GM19395 (cell line): ENCODE results near the gene PIP4P1.

Source experiments
- ATAC-seq: cut with Tn5 transposase; IDR thresholded peaks from one replicate; pipeline ENCODE4 v1.9.1; 2021; ENCODE audit warnings: mild to moderate bottlenecking, moderate library complexity; ENCODE audit not compliant: unreplicated experiment

Gene PIP4P1

DNA sequence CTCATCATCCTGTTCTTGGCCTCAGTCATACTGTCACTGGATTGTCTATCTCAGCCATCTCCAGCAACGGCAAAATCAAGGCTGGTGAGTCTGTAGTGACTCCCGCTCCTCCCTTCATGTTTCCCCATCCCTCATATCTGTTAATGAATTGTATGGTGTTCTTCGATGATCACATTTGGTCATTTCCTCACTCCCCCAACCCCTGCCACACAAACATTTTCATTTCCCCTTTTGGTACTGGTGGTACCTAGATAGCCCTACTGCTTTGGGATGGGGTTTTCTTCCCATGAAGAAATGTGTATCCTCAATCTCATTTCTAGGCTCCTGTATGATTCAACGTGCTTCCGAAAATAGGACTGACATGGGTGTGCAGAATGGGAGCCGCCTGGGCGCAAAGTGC lies 22.6 kb downstream of the PIP4P1 start:
- ATAC-seq: no peak

DNA sequence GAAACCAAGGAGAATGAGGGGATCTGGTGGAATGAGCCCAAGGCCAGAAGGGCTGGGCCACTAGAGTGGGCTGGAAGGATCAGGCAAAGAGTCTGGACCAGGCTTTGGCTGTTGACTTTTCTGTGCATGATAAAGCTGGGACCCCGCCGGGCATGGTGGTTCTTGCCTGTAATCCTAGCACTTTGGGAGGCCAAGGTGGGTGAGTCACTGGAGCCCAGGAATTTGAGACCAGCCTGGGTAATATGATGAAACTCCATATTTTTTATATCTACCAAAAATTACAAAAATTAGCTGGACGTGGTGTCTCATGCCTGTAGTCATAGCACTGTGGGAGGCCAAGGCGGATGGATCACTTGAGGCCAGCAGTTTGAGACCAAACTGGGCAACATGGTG lies 24.9 kb downstream of the PIP4P1 start:
- no peak for ATAC-seq

DNA sequence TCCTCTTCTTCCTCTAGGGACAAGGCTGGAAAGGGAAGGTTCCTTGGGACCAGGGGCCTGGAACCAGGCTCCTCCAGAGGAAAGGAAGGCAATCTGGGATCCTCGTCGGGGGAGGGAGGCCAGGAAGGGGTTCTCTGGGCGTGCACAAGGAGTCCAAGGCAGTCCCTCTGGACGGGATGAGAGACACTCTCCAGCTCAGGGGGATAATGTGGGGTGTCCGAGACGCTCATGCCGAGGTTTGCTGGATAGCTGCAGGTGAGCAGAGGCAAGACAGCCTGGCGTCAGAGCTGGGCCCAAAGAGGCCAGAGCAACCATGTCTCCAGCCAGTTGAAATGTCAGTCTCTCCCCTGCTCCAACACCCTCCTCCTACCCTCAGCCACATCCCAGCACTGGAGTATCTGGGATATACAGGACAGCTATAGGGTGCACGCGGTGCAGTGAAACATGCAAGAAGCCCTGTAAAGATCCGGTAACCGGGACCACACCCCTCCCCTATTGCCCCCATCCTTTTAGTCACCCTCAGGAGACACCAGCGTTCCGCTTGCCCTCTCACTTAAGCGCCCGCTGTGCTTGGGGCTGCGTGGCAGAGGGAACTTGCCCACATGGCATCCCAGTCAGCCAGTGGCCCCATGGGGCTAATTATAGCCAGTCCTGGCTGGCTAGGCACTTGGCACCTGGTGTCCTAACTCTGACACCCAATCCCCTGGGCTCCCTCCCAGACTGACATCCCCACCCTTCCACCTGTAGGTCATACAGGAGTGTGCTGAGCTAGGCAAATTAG lies 25.5 kb downstream of the PIP4P1 start, which contains the start of gene KLHL33:
TSS of gene KLHL33 (minus strand) at position 585 of the 781 bp plus-strand sequence. CDS start at position 230, 355 bp downstream.
- no peak for ATAC-seq

DNA sequence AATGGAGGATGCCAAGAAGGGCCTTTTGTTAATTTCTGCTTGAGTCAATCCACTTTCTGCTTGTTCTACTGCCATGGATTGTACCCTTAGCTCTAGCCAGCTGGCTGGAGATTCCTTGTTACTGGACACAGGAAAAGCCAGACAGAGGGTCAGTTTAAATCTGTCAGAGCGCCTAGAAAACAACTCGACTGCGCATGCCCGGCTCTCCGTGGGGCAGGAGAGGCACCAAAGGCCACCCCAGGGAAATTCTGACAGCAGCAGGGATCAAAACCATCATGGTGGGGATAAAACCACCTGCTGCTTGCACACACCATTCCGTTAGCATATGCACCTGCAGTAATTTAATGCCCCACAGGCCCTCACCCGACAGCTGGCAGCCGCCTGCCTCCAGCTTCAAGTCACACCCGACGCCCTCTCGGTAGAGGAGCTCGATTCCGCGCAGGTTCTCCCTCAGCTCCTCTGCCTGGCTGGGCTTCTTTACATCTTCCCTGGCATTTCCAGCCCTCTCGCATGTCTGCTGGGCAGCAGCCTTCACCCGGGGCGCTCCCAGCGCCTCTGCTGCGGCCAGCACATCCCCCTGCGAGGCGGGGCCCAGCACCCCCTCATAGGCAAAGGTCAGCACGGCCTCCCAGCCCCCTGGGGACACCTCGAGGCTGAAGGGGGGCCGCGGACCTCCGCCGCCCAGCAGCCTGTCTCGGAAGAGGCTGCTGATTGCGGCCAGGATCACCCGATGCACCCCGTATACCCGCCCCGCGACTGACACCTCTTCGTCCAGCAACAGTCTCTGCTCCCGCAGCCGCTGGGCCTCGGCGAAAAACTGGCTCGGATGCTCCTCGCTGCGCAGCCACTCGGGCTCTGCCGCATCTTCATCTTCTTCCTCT lies 26.3 kb downstream of the PIP4P1 start:
- no peak for ATAC-seq

DNA sequence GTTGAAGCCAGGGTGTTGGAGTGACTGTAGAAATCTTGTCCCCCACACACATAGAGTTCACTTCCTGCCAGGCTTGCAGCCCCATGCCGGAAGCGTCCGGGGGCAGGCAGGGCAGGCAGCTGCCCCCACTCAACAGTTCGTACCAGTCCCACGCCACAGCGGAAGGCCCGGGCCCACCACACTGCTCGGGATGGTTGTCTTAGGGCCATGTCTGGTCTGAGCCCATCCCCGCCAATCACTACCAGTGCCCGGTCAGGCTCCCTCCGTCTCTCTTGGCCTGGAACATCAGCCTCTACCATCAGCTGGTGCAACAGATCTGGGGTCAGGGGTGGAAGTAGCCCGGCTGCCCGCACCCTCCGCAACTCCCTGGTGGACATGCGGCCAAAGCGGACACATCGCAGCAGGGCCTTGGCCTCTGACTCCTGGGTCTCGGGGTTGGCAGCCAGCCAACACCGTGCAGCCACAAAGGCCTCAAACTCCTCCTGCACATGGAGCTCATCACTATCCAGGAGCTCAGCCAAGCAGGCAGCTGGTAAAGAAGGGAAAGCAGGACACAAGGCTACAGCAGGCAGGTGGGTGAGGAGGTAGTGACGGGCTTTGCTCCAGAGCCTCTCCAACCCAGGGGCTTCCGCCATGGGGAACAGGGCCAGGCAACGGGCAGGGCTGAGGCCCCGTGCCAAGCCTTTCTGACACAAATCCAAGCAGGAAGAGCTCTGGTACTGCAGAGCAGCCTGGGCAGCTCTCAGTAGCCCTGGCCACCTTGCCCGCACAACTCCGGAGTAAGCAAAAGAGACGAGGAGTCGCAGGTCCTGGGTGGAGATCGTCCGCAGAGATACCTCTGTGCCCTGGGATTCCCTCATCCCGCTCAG lies 31.2 kb downstream of the PIP4P1 start:
- ATAC-seq: no peak

DNA sequence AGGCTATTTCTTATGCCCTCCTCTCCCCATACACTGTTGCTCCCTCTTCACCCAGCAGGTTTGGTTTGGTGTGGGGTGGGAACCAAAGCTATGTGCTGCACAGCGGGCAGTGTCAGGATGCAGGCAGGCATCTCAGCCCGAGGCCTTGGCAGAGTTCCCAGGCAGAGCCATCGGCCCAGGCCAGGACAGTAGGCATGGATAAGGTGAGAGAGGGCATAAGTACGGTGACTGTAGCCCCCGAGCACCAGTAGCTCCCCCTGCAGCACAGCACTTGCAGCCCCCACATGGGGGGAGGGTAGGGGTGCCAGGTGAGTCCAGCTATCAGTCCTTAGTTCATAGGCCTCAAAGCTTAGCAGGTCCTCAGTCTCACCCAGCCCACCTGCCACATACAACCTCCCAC lies 32.4 kb downstream of the PIP4P1 start:
- no peak for ATAC-seq

DNA sequence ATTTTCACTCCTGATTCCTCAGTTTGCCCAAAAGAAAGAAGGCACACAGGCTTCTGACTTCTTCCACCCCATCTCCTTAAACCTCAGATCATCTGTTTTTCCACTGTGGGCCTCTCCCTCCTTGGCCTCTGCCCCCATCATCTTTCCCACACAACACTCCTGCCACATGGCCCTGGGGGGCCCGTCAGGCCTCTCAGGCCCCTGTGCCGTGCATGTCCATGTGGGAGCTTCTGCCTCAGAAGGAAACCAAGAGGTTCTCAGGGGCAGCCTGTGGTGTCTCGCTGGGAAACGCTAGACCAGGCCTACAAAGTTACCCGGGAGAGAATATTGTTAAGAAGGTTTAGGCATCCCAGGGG lies 33.2 kb downstream of the PIP4P1 start:
- peak; percentile 52 for ATAC-seq

DNA sequence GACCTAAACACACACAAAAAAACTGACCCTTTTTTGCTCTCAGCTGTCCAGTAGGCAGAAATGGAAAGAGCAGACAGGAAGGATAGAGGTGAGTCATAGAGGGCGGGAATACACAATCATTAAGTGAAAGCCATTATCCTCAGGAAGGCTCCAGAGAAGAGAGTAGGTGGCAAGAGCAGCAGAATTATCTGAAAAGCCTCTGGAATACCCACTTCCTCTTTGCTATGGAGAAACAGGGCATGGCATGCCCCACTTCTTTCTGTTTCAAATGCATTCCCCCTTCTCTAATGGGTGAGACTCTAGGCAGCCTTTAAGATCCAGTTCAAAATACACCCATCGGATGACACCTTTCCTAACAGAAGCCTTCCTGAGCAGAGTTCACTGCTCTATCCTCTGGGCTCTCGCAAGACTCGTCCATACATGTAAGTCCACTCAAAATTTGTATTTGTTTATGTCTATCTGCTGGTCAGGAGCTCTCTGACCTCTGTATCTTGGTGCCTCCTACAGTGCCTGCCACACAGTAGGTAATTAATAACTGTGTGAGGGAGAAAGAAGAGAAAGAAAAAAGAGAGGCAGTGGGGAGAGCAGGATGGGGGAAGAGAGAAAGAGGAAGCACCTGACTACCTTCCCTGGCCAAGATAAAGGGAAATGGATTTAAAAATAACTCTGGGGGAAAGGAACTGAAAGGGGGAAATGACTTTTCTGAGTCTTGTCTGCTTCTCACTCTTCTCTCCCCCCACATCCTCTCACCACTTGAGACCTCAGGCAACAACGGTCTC lies 33.8 kb downstream of the PIP4P1 start:
- peak; percentile 82 for ATAC-seq

DNA sequence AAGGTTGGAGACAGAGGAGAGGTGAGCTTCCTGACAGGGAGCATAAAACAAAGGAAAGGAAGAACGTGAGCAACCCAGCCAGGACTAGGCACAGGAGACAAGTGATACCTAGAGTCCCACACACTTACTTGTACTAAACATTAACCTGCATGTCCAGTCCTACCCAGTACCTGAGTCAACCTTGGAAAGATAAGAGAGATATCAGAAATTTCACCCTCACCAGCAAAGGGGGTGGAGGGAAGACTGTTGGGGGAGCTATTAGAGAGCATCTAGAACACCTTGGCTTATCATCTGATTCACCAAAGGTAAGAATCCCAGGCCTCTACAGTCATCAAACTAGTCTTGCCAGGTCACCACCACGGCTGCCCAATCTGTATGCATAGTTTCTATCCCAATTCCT lies 36.4 kb downstream of the PIP4P1 start:
- no peak for ATAC-seq

DNA sequence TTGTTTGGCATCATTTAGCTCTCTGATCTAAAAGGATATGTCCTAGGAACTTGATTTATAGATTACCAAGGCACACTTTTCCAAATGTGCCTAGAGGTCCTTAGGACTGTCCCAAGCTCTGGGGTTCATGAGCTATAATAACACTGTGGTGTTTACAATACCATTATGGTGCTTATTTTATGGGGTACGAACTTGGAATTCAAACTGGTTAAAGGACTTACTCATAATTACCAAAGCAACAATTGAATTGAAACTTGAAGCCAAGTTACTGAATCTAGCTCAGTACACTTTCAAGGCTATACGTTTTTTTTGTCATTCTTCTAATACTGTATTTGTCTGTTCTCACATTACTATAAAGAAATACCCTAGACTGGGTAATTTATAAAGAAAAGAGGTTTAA lies 38.3 kb downstream of the PIP4P1 start:
- no peak for ATAC-seq

DNA sequence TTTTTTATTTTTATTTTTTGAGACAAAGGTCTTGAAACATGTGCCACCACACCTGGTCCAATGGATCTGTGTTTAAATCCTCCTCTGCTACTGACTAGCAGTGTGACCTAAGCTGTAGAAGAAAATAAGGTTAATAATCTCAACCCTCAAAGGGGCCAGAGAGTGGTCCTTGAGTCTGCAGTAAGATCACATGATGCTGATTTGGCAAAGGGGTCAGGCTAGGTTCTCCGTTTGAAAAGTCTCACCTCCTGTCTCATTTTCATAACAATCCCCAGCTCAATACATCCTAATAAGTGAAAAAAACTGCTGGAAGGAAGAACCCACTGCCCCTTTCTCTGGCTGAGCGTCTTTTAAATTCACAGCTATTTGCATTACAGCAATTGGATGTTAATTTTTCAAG lies 40.0 kb downstream of the PIP4P1 start:
- no peak for ATAC-seq

DNA sequence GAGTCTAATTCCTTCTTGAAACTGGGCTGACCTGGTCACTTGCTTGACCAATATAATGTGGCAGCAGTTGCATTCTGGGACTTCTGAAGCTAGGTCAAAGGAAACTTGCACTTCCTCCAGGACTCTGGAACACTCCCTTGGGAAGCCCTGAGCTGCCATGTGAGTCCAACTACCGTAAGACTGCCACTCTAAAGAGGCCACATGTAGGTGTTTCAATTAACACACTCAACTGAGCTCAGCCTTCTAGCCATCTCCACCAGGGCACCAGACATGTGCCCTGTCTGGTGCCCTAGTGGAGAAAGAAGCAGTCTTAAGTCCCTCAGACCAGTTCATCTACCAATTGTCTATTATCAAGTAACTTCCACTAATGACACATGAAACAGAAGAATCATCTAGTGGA lies 41.8 kb downstream of the PIP4P1 start:
- ATAC-seq: no peak

DNA sequence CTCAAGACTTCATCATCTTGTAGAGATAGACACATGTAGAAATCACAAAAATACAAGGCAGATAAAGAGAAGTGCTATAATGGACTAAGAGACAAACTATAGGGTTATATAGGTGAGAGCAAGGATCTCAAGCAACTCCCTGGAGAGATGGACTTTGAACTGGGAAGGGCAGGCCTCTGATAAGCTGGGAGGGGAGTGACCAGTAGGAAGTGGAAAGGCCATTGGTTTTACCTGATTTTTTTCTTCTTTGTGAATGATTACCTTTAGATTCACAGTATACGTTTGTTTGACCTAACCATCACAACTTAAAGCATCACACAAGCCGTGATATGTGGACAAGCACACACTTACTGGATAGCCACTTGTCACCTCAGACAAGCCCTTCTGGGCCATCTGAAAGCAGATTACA lies 42.7 kb downstream of the PIP4P1 start:
- ATAC-seq: no peak

DNA sequence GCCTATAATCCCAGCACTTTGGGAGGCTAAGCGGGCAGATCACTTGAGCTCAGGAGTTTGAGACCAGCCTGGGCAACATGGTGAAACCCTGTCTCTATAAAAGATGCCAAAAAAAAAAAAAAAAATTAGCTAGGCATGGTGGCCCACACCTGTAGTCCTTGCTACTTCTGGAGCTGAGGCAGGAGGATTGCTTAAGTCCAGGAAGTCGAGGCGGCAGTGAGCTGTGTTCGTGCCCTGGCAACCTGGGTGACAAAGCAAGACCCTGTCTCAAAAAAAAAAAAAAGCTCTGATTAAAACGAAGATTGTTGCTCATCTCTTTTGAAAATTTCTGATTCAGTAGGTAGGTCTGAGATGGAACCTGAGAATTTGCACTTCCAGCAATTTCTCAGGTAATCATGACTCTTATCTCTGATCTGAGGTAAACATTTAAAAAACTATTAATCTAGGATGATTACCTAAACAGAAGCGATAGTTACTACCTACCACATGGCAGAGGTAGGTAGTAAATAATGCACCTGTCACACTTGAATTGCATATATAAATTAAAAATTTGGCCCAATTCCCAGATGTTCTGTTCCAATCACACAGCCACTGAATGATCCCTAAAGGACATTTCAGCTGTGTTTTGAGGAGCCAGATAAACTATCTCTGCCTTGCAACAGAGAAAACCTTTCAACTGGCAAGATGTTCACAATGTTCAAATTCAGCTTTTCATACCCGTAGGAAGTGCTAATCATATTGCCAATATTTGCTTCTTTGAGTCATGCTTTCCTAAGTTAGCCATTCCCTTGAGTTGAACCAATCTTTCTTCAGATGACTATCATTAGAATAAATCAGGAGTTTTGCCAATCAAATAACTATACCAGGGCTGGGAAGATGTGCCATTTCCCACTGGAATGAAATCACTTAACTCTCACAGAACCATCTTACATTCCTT lies 43.7 kb downstream of the PIP4P1 start:
- no peak for ATAC-seq

DNA sequence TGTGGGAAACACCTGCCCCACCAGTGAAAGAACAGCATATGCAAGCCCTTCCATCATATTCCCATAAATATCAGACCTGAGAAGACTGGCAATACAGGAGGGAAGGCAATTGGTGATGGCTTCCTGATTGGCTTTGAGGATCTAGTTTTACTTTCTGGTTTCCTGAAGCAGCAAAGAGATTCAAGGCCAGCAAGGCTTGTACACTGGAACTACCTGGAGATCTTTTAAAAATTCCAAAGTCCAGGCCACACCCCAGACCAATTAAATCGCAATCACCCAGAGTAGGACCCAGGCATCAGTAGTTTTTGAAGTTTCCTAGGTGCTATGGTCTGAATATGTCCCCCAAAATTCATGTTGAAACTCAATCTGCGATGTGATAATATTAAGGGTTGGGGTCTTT lies 45.0 kb downstream of the PIP4P1 start:
- ATAC-seq: no peak

DNA sequence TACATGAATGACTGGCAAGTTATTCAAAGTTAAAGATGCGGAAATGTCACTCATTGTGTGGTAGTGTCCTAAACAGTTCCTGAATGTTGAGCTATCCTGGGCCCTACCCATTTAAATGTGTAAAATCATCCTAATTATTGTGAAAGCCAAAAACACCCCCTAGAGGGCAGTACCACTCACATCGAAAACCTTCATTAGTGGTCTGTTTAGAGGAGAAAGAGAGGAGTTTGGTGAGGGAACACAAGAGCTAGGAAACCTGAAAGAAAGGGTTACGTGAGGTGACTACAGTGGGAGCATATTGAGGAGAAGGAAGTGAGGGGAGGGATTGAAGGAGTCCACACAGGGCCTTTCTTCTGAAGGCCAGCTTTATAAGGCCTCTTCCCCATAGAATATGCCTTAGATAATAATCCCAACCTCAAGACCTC lies 45.4 kb downstream of the PIP4P1 start:
- peak; percentile 47 for ATAC-seq

DNA sequence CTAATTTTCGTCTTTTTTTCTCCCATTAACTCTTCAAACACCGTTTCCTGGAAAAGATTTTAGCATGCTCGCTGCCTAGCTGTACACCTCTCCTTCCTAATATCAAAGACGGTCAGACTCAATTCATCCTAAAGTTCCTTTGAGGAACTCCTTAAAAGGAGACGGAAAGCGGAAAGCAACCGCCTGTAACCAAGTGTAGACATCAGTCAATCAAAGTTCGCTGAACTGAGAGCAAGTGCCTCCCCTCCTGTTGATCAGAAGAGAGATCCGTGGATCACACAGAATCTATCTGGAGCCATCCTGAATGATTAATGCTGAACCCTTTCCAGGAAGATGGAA lies 47.5 kb downstream of the PIP4P1 start:
- ATAC-seq: peak; percentile 44

DNA sequence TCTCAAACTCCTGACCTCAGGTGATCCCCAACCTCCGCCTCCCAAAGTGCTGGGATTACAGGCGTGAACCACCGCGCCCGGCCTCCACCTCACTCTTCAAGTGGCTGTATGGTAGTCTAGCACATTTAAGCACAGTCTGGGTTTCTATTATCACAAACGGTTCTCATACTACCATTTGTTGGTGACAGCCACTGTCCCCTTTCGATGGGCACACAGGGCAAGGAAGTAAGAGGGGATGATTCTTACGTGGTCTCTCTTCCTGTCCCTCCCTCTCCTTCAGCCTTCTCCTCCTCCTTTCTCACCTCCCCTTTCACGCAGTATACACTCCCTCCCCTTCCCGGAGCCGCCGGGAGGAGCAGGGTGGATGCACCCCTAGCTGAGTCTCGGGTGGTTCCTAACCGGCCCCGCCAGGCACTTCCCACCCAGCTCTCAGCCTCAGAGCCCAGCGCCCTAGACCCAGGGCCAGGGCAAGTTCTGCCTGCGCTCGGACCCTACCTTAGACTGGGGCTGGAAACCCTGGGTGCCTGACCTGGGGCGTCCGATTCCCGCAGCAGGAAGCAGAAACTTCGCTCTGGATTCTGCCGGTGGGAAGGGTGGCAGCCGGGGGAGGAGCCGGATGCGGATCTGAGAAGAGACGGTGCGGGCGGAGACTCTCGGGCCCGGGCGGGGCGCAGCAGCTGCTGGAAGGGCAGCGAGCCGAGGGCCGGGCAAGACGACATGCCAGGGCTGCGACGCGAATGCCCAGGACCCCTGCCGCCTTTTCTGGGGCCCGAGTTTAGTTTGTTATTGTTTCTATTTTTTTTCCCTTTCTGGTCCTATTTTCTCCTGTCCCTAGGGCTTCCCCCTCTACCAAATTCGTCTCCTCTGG lies 48.1 kb downstream of the PIP4P1 start, which contains the start of gene TEP1:
TSS of gene TEP1 (minus strand) at position 626 of the 868 bp plus-strand sequence. CDS start 5,062 bp downstream, outside the sequence.
- peak; percentile 74 for ATAC-seq
